Measurements from ENCODE around the gene TNFAIP2. TPM values are rescaled to one million over a fixed set of nuclear protein-coding genes. Genes with fewer than 3 reads are reported as not detected.

TNFAIP2 gene
- total RNA-seq, 3 donors from 2014 or later = 43.6 to 76.5 (median 60.0) TPM

- Histone ChIP-seq H3K27me3 (no peaks in the 10 kb centered on the region), H3K4me3 (peak overlapping the region in 2 of 3 donors; percentile 5 to 68), H3K9me3 (no peaks in the 10 kb centered on the region), H3K36me3 (no peaks in the 10 kb centered on the region), H3K4me1 (peaks cover 13 to 68% of the 10 kb centered on the region in 2 donors), H3K27ac (peak overlapping the region; percentile 86 to 92)
- TF ChIP-seq CTCF (IDR thresholded peaks at IDR 0.05) (no peak), POLR2AphosphoS5 (IDR thresholded peaks at IDR 0.05) (no peak), POLR2A (IDR thresholded peaks at IDR 0.05) (no peak)
- no peak for DNase-seq (ENCODE audit: low spot score in 2 of 2)
- intact Hi-C loops (cut with DNase I; ENCODE audit: low total_unique reads) = no loop called here
Measured at GRCh38 chr14:103127861-103128598, 4.8 kb downstream of the TNFAIP2 start.

DNA sequence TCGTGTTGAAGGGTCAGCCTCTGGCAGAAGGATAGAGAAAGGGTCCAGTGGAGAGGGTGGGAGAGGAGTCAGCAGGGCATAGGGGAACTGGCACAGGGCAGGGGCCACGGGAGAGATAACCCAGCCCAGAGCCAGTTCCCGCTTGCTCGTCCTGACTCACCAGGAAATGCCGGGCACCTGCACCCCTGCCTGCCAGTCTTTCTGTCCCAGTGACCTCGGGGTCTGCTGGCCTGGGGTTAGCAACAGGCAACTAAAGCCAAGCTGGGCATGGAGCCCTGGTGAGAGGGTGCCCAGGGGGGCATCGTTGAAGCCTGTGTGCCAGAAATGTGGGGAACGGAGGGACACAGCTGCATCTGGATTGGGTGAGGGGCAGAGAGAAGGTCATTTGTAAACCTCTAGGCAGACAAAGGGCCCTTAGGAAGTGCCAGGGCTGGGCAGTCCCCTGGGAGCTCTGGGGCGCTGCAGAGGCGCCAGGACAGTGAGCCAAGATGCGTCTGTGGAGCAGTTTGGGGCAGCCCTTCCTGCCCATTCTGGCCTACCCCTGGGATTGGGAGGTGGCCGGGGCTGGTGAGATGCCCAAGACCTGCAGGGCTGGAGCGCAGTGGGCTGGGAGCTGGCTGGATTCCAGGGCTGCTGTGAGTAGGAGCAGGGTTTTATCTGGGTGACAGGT is 5.5 kb downstream of the TNFAIP2 start:
- Histone ChIP-seq H3K36me3 (no peaks in the 10 kb centered on the region), H3K27me3 (no peaks in the 10 kb centered on the region), H3K9me3 (no peaks in the 10 kb centered on the region), H3K4me1 (peaks cover 6 to 63% of the 10 kb centered on the region in 2 donors), H3K27ac (peak overlapping the region; percentile 86 to 92), H3K4me3 (peak overlapping the region in 1 of 3 donors; percentile 18)
- no peak for DNase-seq (ENCODE audit: low spot score in 2 of 2)
- TF ChIP-seq CTCF (IDR thresholded peaks at IDR 0.05) = no peak
- TF ChIP-seq POLR2AphosphoS5 (IDR thresholded peaks at IDR 0.05) = no peak
- no peak for TF ChIP-seq POLR2A (IDR thresholded peaks at IDR 0.05)
- intact Hi-C loops (cut with DNase I; ENCODE audit: low total_unique reads) = no loop called here

DNA sequence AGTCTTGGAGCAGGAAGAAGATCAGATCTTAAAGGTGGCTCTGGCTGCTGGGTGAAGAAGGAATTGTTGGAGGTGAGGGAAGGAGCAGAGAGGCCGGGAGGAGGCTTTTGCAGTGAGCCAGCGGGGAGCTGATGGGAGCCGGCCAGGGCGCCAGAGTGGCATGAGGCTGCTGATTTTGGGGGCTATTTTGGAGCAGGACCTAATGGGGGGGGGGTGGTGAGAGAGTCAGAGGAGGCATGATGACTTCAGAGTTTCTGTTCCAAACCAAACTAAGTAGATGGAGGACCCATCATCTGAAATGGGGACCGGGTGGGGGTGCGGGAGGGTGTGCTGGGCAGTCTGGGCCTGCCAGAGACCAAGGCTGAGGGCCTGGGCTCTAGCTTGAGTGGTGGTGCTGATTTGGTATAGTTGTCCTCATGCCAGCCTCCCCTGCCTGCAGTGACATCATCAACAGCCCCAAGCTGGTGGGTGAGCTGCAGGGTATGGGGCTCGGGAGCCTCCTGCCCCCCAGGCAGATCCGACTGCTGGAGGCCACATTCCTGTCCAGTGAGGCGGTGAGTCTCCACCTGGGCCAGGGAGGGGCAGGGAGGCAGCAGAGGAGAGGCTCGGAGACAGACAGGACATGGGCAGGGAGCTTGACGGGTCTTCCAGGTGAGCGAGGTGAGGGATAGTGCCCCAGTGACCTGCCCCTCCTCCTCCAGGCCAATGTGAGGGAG is 6.2 kb downstream of the TNFAIP2 start:
- no peak for DNase-seq (ENCODE audit: low spot score in 2 of 2)
- Histone ChIP-seq H3K36me3 (no peaks in the 10 kb centered on the region), H3K9me3 (no peaks in the 10 kb centered on the region), H3K27me3 (no peaks in the 10 kb centered on the region), H3K4me3 (no peak overlapping the region), H3K4me1 (peaks cover 6 to 57% of the 10 kb centered on the region in 2 donors), H3K27ac (peak overlapping the region; percentile 86 to 92)
- intact Hi-C loops (cut with DNase I; ENCODE audit: low total_unique reads) = no loop called here
- no peak for TF ChIP-seq POLR2AphosphoS5 (IDR thresholded peaks at IDR 0.05)
- TF ChIP-seq CTCF (IDR thresholded peaks at IDR 0.05) = no peak
- no peak for TF ChIP-seq POLR2A (IDR thresholded peaks at IDR 0.05)

DNA sequence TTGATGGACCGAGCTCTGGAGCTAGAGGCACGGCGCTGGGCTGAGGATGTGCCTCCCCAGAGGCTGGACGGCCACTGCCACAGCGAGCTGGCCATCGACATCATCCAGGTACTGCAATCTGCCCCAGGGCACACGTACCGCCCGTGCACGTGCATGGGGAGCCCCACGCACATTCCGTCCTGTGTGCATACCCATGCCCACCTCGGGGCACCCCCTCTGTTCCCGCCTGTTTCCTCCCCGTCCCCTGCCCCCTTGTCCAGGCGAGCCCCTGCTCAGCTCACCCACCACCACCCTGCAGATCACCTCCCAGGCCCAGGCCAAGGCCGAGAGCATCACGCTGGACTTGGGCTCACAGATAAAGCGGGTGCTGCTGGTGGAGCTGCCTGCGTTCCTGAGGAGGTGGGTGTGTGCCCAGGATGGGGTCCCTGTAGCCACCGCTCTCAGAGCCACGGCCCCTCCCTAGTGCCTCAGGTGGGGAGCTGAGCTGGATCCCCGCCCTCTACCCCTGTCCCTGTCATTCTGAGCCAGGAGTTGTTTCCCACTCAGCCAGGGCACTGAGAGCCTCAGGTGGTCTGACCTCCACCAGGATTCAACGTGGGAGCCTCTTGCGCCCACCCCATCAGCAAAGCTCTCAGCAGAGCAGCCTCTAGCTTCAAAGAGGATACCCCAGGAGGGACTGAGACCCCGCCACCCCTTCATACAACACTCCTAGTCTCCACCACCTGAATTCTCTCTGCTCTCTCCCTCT is 6.9 kb downstream of the TNFAIP2 start:
- Histone ChIP-seq H3K4me1 (peaks cover 6 to 55% of the 10 kb centered on the region in 2 donors), H3K9me3 (no peaks in the 10 kb centered on the region), H3K4me3 (no peak overlapping the region), H3K27ac (peak overlapping the region; percentile 86 to 92), H3K27me3 (no peaks in the 10 kb centered on the region), H3K36me3 (no peaks in the 10 kb centered on the region)
- TF ChIP-seq POLR2A (IDR thresholded peaks at IDR 0.05) (no peak), CTCF (IDR thresholded peaks at IDR 0.05) (no peak), POLR2AphosphoS5 (IDR thresholded peaks at IDR 0.05) (no peak)
- intact Hi-C loops (cut with DNase I; ENCODE audit: low total_unique reads) = no loop called here
- no peak for DNase-seq (ENCODE audit: low spot score in 2 of 2)

Measured in breast epithelium (tissue), 4 donors.